ENCODE measurements around the gene SLC38A1. TPM values are rescaled to one million over a fixed set of nuclear protein-coding genes. Genes with fewer than 3 reads are reported as not detected.

Gene SLC38A1
- total and polyA plus RNA-seq, 2 experiments from 2014 or later: 114 to 234 TPM

- peak overlapping the region; percentile 68; the same call in 1 of the 2 replicates for H3K27ac Mint-ChIP-seq
- H3K36me3 Mint-ChIP-seq (ENCODE audit: low read depth): peaks cover 95% of the 10 kb centered on the region
- peaks cover 11% of the 10 kb centered on the region; the same call in 1 of the 2 replicates for H4K20me1 ChIP-seq (replicated peaks; ENCODE audit: insufficient read depth)
- no peaks in the 10 kb centered on the region for H3K9me3 Mint-ChIP-seq
- peak overlapping the region; percentile 48; the same call in 1 of the 2 replicates for H3K27ac ChIP-seq (ENCODE audit: low read depth)
- TF ChIP-seq ZNF114 (CRISPR knock-in tag; IDR thresholded peaks at IDR 0.05) (no peak), ZNF331 (CRISPR knock-in tag; IDR thresholded peaks at IDR 0.05; ENCODE audit: low read depth) (no peak), JUNB (IDR thresholded peaks at IDR 0.05; ENCODE audit: unreplicated experiment) (no peak), CREB1 (CRISPR knock-in tag; IDR thresholded peaks at IDR 0.05; ENCODE audit: low read depth) (no peak), NANOG (IDR thresholded peaks at IDR 0.05; ENCODE audit: borderline replicate concordance) (no peak), EZH2 (IDR thresholded peaks at IDR 0.05; ENCODE audit: low read depth, unreplicated experiment) (no peak), CTCF (conservative IDR thresholded peaks at IDR 0.05; ENCODE audit: low read depth in 2 of 2) (no peak), EZH2phosphoT487 (IDR thresholded peaks at IDR 0.05; ENCODE audit: unreplicated experiment) (no peak), POLR2AphosphoS5 (IDR thresholded peaks at IDR 0.05; ENCODE audit: low read depth) (no peak), STAT1 (IDR thresholded peaks at IDR 0.05; ENCODE audit: unreplicated experiment) (no peak)
- TF ChIP-seq, protein P1, sequence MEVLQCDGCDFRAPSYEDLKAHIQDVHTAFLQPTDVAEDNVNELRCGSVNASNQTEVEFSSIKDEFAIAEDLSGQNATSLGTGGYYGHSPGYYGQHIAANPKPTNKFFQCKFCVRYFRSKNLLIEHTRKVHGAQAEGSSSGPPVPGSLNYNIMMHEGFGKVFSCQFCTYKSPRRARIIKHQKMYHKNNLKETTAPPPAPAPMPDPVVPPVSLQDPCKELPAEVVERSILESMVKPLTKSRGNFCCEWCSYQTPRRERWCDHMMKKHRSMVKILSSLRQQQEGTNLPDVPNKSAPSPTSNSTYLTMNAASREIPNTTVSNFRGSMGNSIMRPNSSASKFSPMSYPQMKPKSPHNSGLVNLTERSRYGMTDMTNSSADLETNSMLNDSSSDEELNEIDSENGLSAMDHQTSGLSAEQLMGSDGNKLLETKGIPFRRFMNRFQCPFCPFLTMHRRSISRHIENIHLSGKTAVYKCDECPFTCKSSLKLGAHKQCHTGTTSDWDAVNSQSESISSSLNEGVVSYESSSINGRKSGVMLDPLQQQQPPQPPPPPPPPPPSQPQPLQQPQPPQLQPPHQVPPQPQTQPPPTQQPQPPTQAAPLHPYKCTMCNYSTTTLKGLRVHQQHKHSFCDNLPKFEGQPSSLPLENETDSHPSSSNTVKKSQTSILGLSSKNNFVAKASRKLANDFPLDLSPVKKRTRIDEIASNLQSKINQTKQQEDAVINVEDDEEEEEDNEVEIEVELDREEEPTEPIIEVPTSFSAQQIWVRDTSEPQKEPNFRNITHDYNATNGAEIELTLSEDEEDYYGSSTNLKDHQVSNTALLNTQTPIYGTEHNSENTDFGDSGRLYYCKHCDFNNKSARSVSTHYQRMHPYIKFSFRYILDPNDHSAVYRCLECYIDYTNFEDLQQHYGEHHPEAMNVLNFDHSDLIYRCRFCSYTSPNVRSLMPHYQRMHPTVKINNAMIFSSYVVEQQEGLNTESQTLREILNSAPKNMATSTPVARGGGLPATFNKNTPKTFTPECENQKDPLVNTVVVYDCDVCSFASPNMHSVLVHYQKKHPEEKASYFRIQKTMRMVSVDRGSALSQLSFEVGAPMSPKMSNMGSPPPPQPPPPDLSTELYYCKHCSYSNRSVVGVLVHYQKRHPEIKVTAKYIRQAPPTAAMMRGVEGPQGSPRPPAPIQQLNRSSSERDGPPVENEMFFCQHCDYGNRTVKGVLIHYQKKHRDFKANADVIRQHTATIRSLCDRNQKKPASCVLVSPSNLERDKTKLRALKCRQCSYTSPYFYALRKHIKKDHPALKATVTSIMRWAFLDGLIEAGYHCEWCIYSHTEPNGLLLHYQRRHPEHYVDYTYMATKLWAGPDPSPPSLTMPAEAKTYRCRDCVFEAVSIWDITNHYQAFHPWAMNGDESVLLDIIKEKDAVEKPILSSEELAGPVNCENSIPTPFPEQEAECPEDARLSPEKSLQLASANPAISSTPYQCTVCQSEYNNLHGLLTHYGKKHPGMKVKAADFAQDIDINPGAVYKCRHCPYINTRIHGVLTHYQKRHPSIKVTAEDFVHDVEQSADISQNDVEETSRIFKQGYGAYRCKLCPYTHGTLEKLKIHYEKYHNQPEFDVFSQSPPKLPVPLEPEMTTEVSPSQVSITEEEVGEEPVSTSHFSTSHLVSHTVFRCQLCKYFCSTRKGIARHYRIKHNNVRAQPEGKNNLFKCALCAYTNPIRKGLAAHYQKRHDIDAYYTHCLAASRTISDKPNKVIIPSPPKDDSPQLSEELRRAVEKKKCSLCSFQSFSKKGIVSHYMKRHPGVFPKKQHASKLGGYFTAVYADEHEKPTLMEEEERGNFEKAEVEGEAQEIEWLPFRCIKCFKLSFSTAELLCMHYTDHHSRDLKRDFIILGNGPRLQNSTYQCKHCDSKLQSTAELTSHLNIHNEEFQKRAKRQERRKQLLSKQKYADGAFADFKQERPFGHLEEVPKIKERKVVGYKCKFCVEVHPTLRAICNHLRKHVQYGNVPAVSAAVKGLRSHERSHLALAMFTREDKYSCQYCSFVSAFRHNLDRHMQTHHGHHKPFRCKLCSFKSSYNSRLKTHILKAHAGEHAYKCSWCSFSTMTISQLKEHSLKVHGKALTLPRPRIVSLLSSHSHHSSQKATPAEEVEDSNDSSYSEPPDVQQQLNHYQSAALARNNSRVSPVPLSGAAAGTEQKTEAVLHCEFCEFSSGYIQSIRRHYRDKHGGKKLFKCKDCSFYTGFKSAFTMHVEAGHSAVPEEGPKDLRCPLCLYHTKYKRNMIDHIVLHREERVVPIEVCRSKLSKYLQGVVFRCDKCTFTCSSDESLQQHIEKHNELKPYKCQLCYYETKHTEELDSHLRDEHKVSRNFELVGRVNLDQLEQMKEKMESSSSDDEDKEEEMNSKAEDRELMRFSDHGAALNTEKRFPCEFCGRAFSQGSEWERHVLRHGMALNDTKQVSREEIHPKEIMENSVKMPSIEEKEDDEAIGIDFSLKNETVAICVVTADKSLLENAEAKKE (CRISPR knock-in tag; IDR thresholded peaks at IDR 0.05): no peak
- TF ChIP-seq, protein P2, sequence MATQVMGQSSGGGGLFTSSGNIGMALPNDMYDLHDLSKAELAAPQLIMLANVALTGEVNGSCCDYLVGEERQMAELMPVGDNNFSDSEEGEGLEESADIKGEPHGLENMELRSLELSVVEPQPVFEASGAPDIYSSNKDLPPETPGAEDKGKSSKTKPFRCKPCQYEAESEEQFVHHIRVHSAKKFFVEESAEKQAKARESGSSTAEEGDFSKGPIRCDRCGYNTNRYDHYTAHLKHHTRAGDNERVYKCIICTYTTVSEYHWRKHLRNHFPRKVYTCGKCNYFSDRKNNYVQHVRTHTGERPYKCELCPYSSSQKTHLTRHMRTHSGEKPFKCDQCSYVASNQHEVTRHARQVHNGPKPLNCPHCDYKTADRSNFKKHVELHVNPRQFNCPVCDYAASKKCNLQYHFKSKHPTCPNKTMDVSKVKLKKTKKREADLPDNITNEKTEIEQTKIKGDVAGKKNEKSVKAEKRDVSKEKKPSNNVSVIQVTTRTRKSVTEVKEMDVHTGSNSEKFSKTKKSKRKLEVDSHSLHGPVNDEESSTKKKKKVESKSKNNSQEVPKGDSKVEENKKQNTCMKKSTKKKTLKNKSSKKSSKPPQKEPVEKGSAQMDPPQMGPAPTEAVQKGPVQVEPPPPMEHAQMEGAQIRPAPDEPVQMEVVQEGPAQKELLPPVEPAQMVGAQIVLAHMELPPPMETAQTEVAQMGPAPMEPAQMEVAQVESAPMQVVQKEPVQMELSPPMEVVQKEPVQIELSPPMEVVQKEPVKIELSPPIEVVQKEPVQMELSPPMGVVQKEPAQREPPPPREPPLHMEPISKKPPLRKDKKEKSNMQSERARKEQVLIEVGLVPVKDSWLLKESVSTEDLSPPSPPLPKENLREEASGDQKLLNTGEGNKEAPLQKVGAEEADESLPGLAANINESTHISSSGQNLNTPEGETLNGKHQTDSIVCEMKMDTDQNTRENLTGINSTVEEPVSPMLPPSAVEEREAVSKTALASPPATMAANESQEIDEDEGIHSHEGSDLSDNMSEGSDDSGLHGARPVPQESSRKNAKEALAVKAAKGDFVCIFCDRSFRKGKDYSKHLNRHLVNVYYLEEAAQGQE (IDR thresholded peaks at IDR 0.05; ENCODE audit: unreplicated experiment): no peak
- TF ChIP-seq, protein P3, sequence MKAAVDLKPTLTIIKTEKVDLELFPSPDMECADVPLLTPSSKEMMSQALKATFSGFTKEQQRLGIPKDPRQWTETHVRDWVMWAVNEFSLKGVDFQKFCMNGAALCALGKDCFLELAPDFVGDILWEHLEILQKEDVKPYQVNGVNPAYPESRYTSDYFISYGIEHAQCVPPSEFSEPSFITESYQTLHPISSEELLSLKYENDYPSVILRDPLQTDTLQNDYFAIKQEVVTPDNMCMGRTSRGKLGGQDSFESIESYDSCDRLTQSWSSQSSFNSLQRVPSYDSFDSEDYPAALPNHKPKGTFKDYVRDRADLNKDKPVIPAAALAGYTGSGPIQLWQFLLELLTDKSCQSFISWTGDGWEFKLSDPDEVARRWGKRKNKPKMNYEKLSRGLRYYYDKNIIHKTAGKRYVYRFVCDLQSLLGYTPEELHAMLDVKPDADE (IDR thresholded peaks at IDR 0.05): no peak
- peaks cover 51% of the 10 kb centered on the region for H3K79me2 ChIP-seq (replicated peaks; ENCODE audit: insufficient read depth)
- no peaks in the 10 kb centered on the region for H3K27me3 ChIP-seq (ENCODE audit: insufficient read depth)
- peaks cover 15% of the 10 kb centered on the region; the same call in 1 of the 2 replicates for H3K4me1 ChIP-seq (ENCODE audit: insufficient read depth)
- peaks cover 50% of the 10 kb centered on the region for H3K36me3 ChIP-seq (ENCODE audit: insufficient read depth)
- peaks cover 41% of the 10 kb centered on the region for H3K4me1 Mint-ChIP-seq
- no peaks in the 10 kb centered on the region for H3K9me2 ChIP-seq (ENCODE audit: insufficient read depth)
- H3K4me2 ChIP-seq: no peak overlapping the region
- ATAC-seq (no peak), DNase-seq (ENCODE audit: low spot score) (no peak)
- H3K4me3 Mint-ChIP-seq: no peak overlapping the region
- H3K27me3 Mint-ChIP-seq (ENCODE audit: insufficient read depth, low read depth, poor library complexity): no peaks in the 10 kb centered on the region
- H2AFZ ChIP-seq: no peak overlapping the region
- no peak overlapping the region for H3K4me3 ChIP-seq
- H3F3A ChIP-seq (replicated peaks; ENCODE audit: low read depth): no peaks in the 10 kb centered on the region
Measured at GRCh38 chr12:46207644-46208043, 61.2 kb downstream of the SLC38A1 start.

All from GM23338 (cell line).